Activated T-helper 1 cell treated with anti-CD3 and anti-CD28 coated beads, Interleukin-2, amount 50 U/mL, for 16 hours (primary cell): Measurements from ENCODE around the gene KIF26B.

Experiments
- DNase-seq, 2 donors: peaks; one replicate each; pipeline ENCODE4 v3.0.0-alpha.2; 2020; ENCODE audit warnings: low read depth in 1 of 2, low spot score in 1 of 2

KIF26B gene

DNA sequence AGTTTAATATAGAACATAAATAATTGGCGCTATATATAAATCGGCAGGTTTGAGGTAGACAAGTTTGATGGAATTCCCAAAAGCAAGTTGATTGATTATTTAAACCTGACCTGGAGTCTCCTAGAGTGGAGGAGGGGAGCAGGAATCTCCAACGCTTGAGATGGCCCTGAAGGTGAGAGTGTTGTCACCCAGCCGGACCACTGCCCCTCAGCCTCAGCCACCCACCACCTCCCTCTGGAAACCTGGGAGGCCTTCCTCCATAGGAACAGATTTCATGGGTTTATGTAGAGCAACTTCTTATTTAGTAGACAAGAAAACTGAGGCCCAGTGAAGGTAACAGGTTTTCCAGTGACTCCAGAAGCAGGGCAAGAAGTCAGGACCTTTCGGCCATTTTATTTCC, 389.5 kb downstream of the KIF26B start:
- no peak for DNase-seq

GRCh38 chr1:245546875-245547274, 392.1 kb downstream of the KIF26B start:
- DNase-seq, result no peak

DNA sequence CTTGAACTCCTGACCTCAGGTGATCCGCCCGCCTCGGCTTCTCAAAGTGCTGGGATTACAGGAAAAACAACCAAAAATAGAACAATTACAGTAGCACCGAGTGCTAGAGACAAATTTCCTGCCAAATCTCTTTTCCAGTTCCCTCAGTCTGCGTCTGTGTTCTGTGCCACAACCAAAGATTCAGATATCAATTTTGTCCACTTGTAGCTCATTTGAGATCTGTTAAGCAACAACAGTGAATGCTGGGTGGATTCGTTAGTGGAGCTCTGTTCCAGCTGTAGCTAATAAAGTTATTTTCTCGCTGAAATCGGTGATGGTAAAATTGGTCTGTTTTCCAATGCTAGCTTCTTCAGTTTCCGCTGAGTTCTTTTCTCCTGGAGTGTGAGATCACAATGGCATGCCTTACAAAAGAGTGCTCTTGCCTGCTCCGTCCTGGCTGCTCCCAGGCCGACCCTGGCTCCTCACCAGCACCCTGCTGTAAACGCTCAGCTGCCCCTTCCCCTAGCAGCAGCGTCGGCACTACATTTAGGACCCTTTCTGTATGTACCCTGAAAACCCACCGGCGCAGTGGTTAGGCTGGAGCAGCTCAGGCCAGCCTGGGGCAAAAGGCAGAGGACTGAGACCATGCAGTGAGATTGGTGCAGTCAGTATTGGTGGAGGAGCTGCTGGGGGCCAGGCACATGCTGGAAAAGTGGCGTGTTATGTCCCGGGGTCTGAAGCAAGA, 395.4 kb downstream of the KIF26B start:
- DNase-seq, result no peak

DNA sequence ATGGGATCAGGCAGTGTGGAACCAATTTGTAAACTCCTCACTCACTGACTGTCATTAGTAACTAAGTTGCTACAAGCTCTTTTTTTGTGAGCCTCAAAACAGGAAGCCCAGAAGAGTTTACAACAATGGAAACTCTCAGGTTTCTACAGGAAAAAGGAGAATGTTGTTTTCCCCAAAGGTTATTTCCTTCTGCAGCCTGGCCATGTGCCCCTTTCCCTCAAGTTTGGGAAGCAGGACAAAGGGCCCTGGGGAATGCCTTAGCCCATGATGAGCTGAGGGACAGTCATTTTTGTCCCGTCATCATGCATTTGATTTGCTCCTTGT, 395.9 kb downstream of the KIF26B start:
- no peak for DNase-seq

DNA sequence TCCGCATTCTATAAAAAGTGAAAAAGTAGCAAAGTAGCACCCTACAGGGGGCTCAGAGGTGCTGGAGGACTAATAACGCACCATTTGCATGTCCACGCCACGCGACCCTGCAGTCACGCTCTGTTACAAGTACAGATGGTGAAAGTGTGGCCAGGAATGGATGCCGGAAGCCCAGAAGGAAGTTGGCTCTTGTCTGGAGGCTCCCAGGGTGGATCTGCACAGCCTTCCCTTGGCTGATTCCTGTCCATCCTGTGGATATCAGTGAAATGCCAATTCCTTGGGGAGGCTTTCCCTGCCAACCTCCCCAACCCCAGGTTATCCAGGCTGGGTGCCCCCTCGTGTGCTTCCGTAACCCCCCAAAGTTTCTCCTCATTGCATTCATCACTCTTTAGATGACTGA, 396.8 kb downstream of the KIF26B start:
- no peak for DNase-seq

DNA sequence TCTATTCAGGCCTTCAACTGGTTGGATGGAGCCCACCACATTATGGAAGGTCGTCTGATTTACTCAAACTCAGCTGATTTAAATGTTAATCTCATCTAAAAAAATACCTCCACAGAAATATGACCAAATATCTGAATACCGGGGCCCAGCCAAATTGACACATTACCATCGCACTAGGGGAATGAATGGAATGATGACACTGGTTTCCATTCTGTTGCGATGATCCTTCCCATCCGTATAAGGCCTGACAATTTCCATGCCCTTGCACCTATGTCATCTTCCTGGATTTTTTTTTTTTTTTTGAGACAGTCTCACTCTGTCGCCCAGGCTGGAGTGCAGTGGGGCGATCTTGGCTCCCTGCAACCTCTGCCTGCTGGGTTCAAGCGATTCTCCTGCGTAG, 397.5 kb downstream of the KIF26B start:
- DNase-seq, result no peak

GRCh38 chr1:245556057-245556456, 401.3 kb downstream of the KIF26B start:
- DNase-seq, result no peak

DNA sequence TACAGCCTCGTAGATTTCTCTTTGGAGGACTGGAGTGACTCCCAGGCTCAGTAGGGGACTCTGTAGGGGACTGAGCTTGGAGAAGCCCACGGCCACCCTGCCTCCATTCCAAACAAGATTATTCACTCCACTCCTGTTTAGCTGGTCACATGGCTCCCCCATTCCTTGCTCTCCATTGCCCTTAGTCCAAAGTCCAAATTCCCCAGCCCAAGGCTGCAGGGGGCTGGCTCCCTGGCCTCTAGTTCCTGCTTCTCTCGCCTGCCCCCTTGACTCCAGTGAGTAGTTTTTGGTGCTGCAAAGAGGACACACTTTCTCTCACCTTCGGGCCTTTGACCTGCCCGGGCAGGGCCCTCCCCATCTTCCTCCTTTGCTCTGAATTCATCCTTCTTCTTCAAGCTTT, 403.3 kb downstream of the KIF26B start:
- DNase-seq, result no peak

DNA sequence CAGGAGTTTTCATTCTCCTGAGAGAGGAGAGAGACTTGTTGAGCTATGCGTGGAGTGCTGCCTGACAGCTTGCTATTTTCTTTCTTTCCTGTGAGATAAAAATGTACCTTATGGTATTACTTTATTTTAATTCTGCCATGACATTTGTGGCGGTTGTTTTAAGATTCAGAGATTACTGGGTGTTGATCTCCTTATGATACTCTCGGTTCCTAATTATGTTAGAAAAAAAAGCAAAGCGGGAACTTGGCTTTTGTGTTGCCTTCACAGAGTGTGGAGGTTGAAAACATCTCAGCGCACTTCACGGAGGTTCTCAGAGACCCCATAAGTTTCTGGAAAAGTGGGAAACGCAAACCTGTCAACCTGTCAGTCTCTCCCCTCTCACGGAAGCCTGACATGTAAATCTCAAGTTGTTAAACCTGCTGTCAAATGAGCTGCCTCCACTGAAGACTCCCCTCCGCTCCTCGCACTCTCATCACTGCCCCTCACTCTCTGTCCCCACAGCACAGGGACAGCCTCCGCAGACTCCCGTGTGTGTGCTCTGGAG, 405.6 kb downstream of the KIF26B start:
- no peak for DNase-seq

DNA sequence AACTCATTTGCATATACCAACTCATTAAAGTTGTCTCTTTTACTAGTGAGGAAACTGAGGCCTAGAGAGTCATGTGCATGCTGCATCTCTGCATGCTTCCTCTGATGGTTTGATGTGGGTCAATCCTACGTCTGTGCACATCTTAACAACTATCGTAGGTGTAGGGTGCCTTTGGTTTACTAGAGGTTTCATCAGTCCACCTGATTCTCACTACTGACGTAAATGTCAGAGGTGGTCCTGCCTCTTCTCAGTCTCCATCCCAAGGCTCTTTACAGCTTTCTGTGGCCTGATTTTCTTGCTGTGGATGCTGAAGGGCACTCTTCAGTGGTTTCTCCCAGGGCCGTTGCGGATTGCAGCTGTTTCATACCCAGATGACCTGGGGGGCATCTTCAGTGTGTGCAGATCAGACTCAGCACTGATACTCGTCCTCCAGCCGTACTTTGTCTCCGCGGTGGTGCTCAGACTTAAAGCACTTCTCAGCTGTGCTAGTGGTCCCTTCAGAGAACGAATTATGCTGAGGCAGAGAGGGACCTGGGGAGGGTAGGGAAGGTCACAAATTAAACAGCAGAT, 407.0 kb downstream of the KIF26B start:
- DNase-seq, result no peak

- DNase-seq, result no peak
Measured at GRCh38 chr1:245566134-245566533, 411.3 kb downstream of the KIF26B start.

DNA sequence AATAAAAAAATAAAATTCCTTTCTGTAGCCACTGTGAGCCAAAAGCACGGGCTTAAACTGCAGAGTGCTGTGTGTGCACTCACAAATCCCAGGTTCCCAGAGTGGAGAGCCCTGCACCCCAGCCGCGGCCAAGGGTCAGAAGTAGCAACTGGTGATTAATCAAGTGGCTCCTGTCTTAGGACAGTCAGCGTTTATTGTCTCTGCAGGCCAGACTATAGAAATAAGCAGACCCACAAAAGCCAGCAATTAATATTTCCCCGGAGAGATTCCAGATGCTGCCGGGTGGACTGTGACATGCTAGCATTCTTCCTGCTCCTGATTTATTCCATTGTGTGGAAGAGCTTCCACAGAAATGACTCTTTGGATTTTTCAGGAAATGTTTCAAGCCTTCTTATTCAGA, 412.2 kb downstream of the KIF26B start:
- no peak for DNase-seq

- DNase-seq, result no peak
Measured at GRCh38 chr1:245571815-245572294, 417.1 kb downstream of the KIF26B start.

DNA sequence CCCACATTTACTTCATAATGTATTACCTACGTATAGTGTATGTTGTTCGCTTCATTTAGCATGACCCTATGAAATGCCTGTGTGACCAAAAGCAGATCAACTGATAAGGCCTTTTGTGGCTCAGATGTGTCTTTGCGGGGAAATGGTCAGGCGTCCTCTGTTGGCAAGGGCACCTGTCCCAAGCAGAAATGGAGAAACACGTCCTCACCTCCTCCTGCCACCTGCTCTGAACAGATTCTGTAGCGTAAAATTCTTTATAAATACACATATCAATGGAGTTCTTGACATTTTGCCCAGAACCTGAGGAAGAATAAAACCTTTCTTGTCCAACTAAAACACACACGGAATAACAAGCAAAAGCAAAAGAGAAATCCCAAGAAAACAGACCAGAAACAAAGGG, 417.9 kb downstream of the KIF26B start:
- DNase-seq, result no peak

DNA sequence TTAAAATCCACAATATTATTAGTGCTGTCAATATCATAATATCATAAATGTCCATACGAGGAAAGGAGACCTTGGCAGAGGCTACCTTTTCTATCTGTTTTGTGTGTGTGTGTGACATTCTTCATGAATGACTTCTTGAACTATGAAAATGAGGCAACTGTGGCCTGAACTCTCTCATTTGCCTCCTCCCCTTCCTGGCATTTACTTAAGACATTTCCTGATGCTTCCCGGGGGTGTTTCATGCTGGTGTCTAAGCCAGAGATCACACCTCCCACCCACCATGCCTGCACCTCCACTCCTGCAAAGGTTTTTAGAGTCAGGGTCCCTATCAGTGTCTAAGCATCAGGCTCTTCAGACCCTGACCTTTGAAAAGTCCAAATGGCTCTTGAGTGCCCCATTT, 420.9 kb downstream of the KIF26B start:
- DNase-seq, result no peak

- no peak for DNase-seq
Measured at GRCh38 chr1:245576323-245576722, 421.5 kb downstream of the KIF26B start.

DNA sequence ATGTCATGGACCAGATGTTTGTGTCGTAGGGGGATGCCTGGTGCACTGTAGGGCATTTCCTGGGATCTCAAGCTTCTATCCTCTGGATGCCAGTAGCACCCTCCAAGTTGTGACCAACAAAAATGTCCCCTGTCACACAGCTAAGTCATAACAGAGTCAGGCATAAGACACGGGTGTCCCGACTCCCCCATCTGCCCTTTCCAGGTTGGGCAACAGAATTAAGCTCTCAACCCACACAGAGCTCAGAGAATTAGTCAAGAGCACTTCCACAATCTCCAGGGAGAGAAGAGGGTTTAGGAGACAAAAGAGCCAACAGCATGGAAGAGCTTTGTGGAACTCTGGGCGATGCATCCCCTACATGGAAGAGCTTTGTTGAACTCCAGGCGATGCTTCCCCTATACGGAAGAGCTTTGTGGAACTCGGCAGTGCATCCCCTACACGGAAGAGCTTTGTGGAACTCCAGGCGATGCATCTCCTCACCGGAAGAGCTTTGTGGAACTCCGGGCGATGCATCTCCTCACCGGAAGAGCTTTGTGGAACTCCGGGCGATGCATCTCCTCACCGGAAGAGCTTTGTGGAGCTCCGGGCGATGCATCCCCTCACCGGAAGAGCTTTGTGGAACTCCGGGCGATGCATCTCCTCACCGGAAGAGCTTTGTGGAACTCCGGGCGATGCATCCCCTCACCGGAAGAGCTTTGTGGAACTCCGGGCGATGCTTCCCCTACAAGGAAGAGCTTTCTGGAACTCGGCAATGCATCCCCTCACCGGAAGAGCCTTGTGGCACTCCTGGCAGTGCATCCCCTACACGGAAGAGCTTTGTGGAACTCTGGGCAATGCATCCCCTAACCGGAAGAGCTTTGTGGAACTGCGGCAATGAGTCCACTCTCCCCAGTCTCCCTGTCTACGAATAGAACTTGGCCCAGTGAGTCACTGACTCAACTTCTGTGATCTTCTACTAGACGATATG, 422.7 kb downstream of the KIF26B start:
- DNase-seq, result no peak

GRCh38 chr1:245578308-245578707, 423.5 kb downstream of the KIF26B start:
- DNase-seq, result no peak

DNA sequence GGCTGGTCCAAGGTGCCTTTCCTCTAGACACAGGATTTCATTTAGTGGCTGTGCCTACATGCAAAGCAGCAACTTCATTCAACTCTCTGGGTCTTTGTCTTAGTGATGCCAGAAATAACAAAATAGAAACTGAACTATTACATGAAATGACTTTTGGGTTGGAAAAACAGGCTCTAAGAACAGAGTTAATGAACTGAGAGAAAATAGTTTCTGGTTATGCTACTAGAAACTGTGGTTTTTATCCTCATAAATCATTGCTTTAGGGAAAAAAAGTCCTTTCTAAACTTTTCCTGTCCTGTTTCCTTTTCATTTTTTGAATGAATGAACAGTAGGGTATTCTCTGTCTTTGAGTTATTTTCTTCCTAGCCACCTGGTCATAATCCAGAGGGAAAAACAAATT, 424.0 kb downstream of the KIF26B start:
- no peak for DNase-seq

DNA sequence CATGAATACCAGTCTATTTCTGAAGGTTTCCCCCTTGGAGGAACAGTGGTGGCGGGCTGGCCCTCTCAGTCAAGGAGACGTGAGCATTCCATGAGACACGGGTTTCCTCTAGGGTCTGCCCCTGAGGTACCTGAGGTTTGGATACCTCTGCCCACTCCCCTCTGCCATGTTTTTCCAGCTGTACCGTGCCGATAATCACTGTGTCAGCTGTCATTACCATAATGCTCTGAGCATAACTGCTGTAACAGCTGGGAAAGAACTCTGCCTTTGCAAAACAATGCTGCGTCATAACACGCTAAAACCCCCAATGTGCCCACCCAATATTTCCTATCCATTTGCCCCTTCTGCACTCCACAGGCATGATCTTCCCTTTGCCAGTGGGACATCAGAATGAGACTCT, 425.1 kb downstream of the KIF26B start:
- no peak for DNase-seq

DNA sequence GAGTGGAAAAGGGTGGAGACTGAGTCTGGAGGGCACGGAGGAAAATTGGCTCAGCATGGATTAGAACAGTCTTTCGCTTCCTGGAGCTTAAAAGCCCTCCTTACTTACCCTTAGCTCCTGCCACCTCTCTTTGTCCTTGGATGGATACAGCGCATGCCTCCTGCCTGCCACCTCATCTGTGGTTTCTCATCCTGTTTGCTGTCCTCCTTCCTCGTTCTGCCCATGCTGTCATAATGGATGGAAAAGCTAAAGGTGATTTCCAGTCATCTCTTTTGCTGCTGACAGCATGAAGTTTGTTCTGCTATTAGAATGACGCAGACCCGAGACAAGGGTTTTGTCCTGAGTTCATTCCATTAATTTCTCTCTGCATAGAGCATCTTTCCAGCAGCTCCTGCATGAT, 425.9 kb downstream of the KIF26B start:
- DNase-seq, result no peak

DNA sequence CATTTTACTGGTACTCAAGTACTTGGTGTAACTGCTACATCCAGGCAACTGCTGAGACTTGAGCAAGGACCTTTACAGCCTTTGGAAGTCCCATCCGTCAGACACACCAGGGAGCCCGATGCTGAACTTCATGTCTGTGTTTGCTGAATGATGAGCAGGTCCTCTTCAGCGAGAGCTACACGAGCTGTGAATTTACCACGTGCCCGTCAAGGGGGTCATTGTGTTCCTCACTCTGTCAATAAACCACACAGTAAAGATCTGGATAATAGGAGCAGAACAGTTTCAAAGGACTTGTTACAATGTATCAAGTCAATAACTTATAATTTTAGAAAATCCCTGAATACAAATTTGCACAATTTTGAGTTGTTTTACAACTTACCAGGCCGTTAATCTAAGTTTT, 427.2 kb downstream of the KIF26B start:
- no peak for DNase-seq
